Mesothelial cell of epicardium (in vitro differentiated cells): ENCODE data around the gene FAM167B. TPM values are rescaled to one million over a fixed set of nuclear protein-coding genes. Genes with fewer than 3 reads are reported as not detected.
A peak's percentile ranks its signal among the peaks of the same experiment; 100 is the strongest.

Experiments
- DNase-seq, 2 experiments: peaks; one replicate each; pipeline ENCODE4 v3.0.0; 2021; ENCODE audit warnings: low spot score in 2 of 2; ENCODE audit not compliant: unreplicated experiment in 2 of 2
- H3K27ac Mint-ChIP-seq: 2 replicates; pipeline ENCODE4 v1.8.0; 2021; ENCODE audit warnings: mixed read lengths
- H3K27me3 Mint-ChIP-seq: 2 replicates; pipeline ENCODE4 v1.8.0; 2021; ENCODE audit warnings: low read depth, mixed read lengths
- H3K36me3 Mint-ChIP-seq: 2 replicates; pipeline ENCODE4 v1.8.0; 2021; ENCODE audit warnings: mixed read lengths
- H3K4me1 Mint-ChIP-seq: 2 replicates; pipeline ENCODE4 v1.8.0; 2021; ENCODE audit warnings: mixed read lengths
- H3K4me3 Mint-ChIP-seq: 2 replicates; pipeline ENCODE4 v1.8.0; 2021; ENCODE audit warnings: mild to moderate bottlenecking, moderate library complexity, mixed read lengths
- H3K9me3 Mint-ChIP-seq: 2 replicates; pipeline ENCODE4 v1.8.0; 2021; ENCODE audit warnings: mixed read lengths
- total RNA-seq: library from RNA; stranded (reverse); gene quantifications from 3 replicates; pipeline ENCODE4 v1.2.1, GENCODE V29; 2021
- TF ChIP-seq, protein P1 (sequence below): fragments of 200-600 bp; sonication (generic); IDR thresholded peaks from one replicate; pipeline ENCODE4 v1.5.0; 2021; ENCODE audit warnings: antibody characterized with exemption; ENCODE audit not compliant: unreplicated experiment

FAM167B gene
- total RNA-seq, 1 donor from 2014 or later = 1.8 TPM

DNA sequence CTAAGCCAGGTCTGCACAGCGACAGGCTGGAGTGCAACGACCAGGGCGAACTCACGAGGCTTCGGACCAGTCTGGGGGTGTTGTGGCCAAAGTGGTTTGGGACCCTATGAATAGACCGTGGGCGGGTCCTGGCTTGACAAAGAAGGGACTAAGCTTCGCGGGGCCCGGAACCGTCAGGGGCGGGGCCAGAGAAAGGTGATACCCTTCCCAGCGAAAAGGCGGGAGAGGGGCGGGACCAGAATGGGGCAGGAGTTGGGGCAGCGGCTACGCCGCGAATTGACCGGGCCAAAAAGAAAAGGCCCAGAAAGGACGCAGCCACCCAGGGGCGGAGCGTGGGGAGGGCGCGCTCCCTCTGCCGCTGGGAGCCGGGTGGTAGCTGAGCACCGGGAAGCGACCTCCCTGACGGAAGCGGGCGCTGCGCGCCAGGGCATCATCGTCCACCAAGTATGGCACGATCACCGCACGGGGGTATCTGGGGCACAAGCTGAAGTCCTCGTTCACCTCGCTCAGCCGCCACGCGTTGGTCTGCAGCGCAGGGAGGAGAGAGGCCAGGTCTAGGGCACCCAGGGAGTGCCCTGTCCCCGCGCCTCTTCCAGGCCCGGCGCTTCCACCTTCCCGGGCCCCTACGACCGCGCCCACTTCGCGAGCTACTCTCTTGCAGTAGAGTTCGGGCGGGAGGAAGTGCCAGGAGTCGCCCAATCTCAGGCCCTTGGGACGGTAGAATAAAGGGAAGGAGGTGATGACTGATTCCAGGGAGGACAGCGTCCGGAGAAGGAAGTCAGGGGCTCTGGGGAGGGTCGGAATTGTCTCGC lies 6.7 kb upstream of the FAM167B start:
- Mint-ChIP-seq H3K27me3 (no peaks in the 10 kb centered on the region), H3K36me3 (peaks cover 2% of the 10 kb centered on the region), H3K9me3 (no peaks in the 10 kb centered on the region), H3K27ac (peak overlapping the region; percentile 53), H3K4me3 (peak overlapping the region; percentile 79), H3K4me1 (peaks cover 25% of the 10 kb centered on the region)
- TF ChIP-seq, protein P1, sequence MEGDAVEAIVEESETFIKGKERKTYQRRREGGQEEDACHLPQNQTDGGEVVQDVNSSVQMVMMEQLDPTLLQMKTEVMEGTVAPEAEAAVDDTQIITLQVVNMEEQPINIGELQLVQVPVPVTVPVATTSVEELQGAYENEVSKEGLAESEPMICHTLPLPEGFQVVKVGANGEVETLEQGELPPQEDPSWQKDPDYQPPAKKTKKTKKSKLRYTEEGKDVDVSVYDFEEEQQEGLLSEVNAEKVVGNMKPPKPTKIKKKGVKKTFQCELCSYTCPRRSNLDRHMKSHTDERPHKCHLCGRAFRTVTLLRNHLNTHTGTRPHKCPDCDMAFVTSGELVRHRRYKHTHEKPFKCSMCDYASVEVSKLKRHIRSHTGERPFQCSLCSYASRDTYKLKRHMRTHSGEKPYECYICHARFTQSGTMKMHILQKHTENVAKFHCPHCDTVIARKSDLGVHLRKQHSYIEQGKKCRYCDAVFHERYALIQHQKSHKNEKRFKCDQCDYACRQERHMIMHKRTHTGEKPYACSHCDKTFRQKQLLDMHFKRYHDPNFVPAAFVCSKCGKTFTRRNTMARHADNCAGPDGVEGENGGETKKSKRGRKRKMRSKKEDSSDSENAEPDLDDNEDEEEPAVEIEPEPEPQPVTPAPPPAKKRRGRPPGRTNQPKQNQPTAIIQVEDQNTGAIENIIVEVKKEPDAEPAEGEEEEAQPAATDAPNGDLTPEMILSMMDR = no peak
- peak in 1 of 2 experiments; percentile 62 for DNase-seq

DNA sequence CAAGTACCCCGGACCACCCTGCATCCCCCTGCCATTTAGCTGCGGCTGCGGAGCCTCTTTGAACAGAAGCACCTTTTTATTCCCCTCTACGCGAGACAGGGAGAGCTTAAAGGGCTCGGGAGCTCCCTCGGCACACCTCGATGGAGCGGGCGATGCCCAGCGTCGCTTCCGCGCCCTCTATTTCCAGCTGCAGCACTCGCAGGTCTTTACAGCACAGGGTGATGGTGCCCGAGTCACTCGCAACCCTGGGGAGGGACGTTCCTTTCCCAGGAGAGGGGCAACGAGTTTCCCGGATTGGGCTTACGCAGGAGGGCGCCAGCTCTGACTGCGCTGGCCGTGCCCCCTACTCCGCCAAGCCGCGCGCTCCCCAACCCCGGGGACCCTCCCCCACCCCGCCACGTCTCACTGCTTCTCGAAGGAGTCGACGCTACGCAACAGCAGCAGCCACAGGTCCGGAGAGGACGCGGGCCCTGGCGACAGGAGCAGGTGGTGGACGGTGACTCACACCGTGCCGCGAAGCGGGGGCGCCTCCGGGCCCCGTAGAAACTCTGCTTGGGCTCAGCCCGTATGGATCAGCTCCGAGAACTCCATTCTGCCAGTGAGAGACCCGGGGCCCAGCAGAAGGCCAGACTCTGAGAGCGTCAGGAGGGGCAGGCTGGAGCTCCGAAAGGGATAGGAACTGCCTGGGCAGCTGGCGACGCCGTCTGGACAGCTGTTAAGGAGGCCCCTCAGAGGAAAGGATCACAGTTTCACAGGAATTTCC lies 5.8 kb upstream of the FAM167B start:
- H3K4me1 Mint-ChIP-seq = peaks cover 25% of the 10 kb centered on the region
- TF ChIP-seq, protein P1 = no peak
- peaks cover under 1% of the 10 kb centered on the region for H3K36me3 Mint-ChIP-seq
- DNase-seq = peak; percentile 26 to 52
- no peaks in the 10 kb centered on the region for H3K27me3 Mint-ChIP-seq
- H3K4me3 Mint-ChIP-seq = peak overlapping the region; percentile 79
- peak overlapping the region; percentile 53 for H3K27ac Mint-ChIP-seq
- no peaks in the 10 kb centered on the region for H3K9me3 Mint-ChIP-seq

- Mint-ChIP-seq H3K36me3 (no peaks in the 10 kb centered on the region), H3K4me1 (peaks cover 25% of the 10 kb centered on the region), H3K27ac (no peak overlapping the region), H3K27me3 (no peaks in the 10 kb centered on the region), H3K9me3 (no peaks in the 10 kb centered on the region), H3K4me3 (peak overlapping the region; percentile 36)
- TF ChIP-seq, protein P1 = no peak
- DNase-seq = no peak
Measured at GRCh38 chr1:32242341-32242851, 4.6 kb upstream of the FAM167B start.

GRCh38 chr1:32247452-32247851 lies 430 bp downstream of the FAM167B start:
- TF ChIP-seq, protein P1 = no peak
- Mint-ChIP-seq H3K27me3 (no peaks in the 10 kb centered on the region), H3K4me1 (peaks cover 21% of the 10 kb centered on the region), H3K27ac (no peak overlapping the region), H3K4me3 (no peak overlapping the region), H3K36me3 (no peaks in the 10 kb centered on the region), H3K9me3 (no peaks in the 10 kb centered on the region)
- DNase-seq = no peak

- TF ChIP-seq, protein P1 = peak; percentile 83
- Mint-ChIP-seq H3K9me3 (no peaks in the 10 kb centered on the region), H3K27me3 (no peaks in the 10 kb centered on the region), H3K36me3 (no peaks in the 10 kb centered on the region), H3K4me3 (no peak overlapping the region), H3K4me1 (peaks cover 19% of the 10 kb centered on the region), H3K27ac (no peak overlapping the region)
- DNase-seq = peak; percentile 57 to 79
Measured at GRCh38 chr1:32247983-32248889, 1.2 kb downstream of the FAM167B start.
